ENCODE measurements around the gene EMP2. TPM values are rescaled to one million over a fixed set of nuclear protein-coding genes. Genes with fewer than 3 reads are reported as not detected.

EMP2 gene
- total RNA-seq, 2 experiments from 2014 or later = not detected

GRCh38 chr16:10558305-10558704, 22.1 kb downstream of the EMP2 start:
- intact Hi-C loops (cut with micrococcal nuclease; ENCODE audit: unreplicated experiment) = no loop called here
- no peak overlapping the region for H3K4me2 ChIP-seq (ENCODE audit: low read length)
- H3K27ac ChIP-seq (ENCODE audit: low read depth, low read length, poor library complexity, severe bottlenecking) = no peak overlapping the region
- TF ChIP-seq EZH2phosphoT487 (IDR thresholded peaks at IDR 0.05; ENCODE audit: borderline replicate concordance, low read depth, low read length) = no peak
- TF ChIP-seq CTCF (conservative IDR thresholded peaks at IDR 0.05; ENCODE audit: low read length) = no peak
- CTCF ChIA-PET (ENCODE audit: unreplicated experiment) = no interaction called here
- H3K9me3 ChIP-seq (ENCODE audit: low read length) = no peaks in the 10 kb centered on the region
- H3K4me3 ChIP-seq (ENCODE audit: low read depth, low read length, poor library complexity, severe bottlenecking) = no peak overlapping the region
- no peaks in the 10 kb centered on the region for H3K79me2 ChIP-seq (ENCODE audit: insufficient read depth, low read depth, low read length)
- H3K4me1 ChIP-seq (ENCODE audit: insufficient read depth, low read length, poor library complexity, severe bottlenecking) = no peaks in the 10 kb centered on the region
- POLR2A ChIA-PET = interaction anchor here (0.7 kb wide), 1 partner anchor 31 kb away, joined by 5 read pairs; no protein-coding TSS in a partner anchor
- no peaks in the 10 kb centered on the region for H3K36me3 ChIP-seq (ENCODE audit: insufficient read depth, low read length)
- no peak overlapping the region for H2AFZ ChIP-seq (ENCODE audit: low read length)
- BruUV-seq (replicated peaks) = no TSS peak
- H3K9me2 ChIP-seq (ENCODE audit: insufficient read depth, low read length) = no peaks in the 10 kb centered on the region
- no peak for DNase-seq (ENCODE audit: low spot score)
- H4K20me1 ChIP-seq (ENCODE audit: insufficient read depth, low read length) = no peaks in the 10 kb centered on the region

- H2AFZ ChIP-seq (ENCODE audit: low read length) = no peak overlapping the region
- POLR2A ChIA-PET = interaction anchor here (0.7 kb wide), 1 partner anchor 31 kb away, joined by 5 read pairs; no protein-coding TSS in a partner anchor
- peaks cover 4% of the 10 kb centered on the region for H3K4me1 ChIP-seq (ENCODE audit: insufficient read depth, low read length, poor library complexity, severe bottlenecking)
- H3K9me2 ChIP-seq (ENCODE audit: insufficient read depth, low read length) = no peaks in the 10 kb centered on the region
- H4K20me1 ChIP-seq (ENCODE audit: insufficient read depth, low read length) = no peaks in the 10 kb centered on the region
- DNase-seq (ENCODE audit: low spot score) = no peak
- TF ChIP-seq EZH2phosphoT487 (IDR thresholded peaks at IDR 0.05; ENCODE audit: borderline replicate concordance, low read depth, low read length) = no peak
- TF ChIP-seq CTCF (conservative IDR thresholded peaks at IDR 0.05; ENCODE audit: low read length) = no peak
- intact Hi-C loops (cut with micrococcal nuclease; ENCODE audit: unreplicated experiment) = no loop called here
- no peak overlapping the region for H3K27ac ChIP-seq (ENCODE audit: low read depth, low read length, poor library complexity, severe bottlenecking)
- no peaks in the 10 kb centered on the region for H3K79me2 ChIP-seq (ENCODE audit: insufficient read depth, low read depth, low read length)
- CTCF ChIA-PET (ENCODE audit: unreplicated experiment) = no interaction called here
- no TSS peak for BruUV-seq (replicated peaks)
- no peaks in the 10 kb centered on the region for H3K36me3 ChIP-seq (ENCODE audit: insufficient read depth, low read length)
- no peak overlapping the region for H3K4me2 ChIP-seq (ENCODE audit: low read length)
- no peak overlapping the region for H3K4me3 ChIP-seq (ENCODE audit: low read depth, low read length, poor library complexity, severe bottlenecking)
- H3K9me3 ChIP-seq (ENCODE audit: low read length) = no peaks in the 10 kb centered on the region
These were observed 22.6 kb downstream of the EMP2 start for GRCh38 chr16:10557750-10558149.

DNA sequence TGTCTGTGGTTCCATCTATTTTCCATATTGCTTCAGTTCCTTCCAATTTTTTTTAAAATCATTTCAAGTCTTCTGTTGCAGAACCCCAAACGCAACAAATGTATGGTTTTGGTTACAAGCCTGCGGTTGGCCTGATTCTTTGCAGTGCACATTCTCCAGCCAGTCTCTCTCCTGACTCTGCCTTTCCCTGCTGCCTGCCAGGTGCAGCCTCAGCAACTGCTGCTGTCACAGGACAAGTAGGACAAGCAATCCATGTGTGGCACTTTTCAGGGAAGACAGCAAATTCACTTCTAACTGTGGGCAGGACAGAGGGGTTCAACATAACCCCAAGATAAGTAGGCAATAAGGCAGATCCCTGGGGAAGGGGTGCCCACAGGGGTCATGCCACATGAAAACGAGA, 24.2 kb downstream of the EMP2 start:
- no peaks in the 10 kb centered on the region for H4K20me1 ChIP-seq (ENCODE audit: insufficient read depth, low read length)
- H3K36me3 ChIP-seq (ENCODE audit: insufficient read depth, low read length) = no peaks in the 10 kb centered on the region
- no peak for TF ChIP-seq CTCF (conservative IDR thresholded peaks at IDR 0.05; ENCODE audit: low read length)
- TF ChIP-seq EZH2phosphoT487 (IDR thresholded peaks at IDR 0.05; ENCODE audit: borderline replicate concordance, low read depth, low read length) = no peak
- DNase-seq (ENCODE audit: low spot score) = no peak
- no peaks in the 10 kb centered on the region for H3K9me2 ChIP-seq (ENCODE audit: insufficient read depth, low read length)
- ChIA-PET POLR2A (no interaction called here), CTCF (ENCODE audit: unreplicated experiment) (no interaction called here)
- H2AFZ ChIP-seq (ENCODE audit: low read length) = no peak overlapping the region
- no peaks in the 10 kb centered on the region for H3K9me3 ChIP-seq (ENCODE audit: low read length)
- intact Hi-C loops (cut with micrococcal nuclease; ENCODE audit: unreplicated experiment) = no loop called here
- H3K4me3 ChIP-seq (ENCODE audit: low read depth, low read length, poor library complexity, severe bottlenecking) = no peak overlapping the region
- no peak overlapping the region for H3K27ac ChIP-seq (ENCODE audit: low read depth, low read length, poor library complexity, severe bottlenecking)
- H3K79me2 ChIP-seq (ENCODE audit: insufficient read depth, low read depth, low read length) = no peaks in the 10 kb centered on the region
- H3K4me1 ChIP-seq (ENCODE audit: insufficient read depth, low read length, poor library complexity, severe bottlenecking) = peaks cover 8% of the 10 kb centered on the region
- BruUV-seq (replicated peaks) = no TSS peak
- H3K4me2 ChIP-seq (ENCODE audit: low read length) = no peak overlapping the region

Data from OCI-LY7 (cell line).